Mesendoderm (in vitro differentiated cells): ENCODE measurements around the gene RASGRP3.
A peak's percentile ranks its signal among the peaks of the same experiment; 100 is the strongest.

ENCODE experiments used
- DNase-seq: peaks from one replicate; pipeline ENCODE4 v3.0.0; 2013
- H2AK5ac ChIP-seq: 2 replicates; pipeline ENCODE4 v1.6.1; 2013; ENCODE audit warnings: low read length, inconsistent platforms
- H2BK120ac ChIP-seq: 2 replicates; pipeline ENCODE4 v1.6.1; 2013; ENCODE audit warnings: low read depth, mild to moderate bottlenecking, low read length, moderate library complexity, mixed read lengths
- H2BK15ac ChIP-seq: replicated peaks from 2 replicates; pipeline ENCODE4 v1.6.1; 2013; ENCODE audit warnings: low read depth, mild to moderate bottlenecking, moderate library complexity
- H2BK5ac ChIP-seq: 2 replicates; pipeline ENCODE4 v1.6.1; 2013; ENCODE audit warnings: low read length, inconsistent platforms
- H3K18ac ChIP-seq: 2 replicates; pipeline ENCODE4 v1.6.1; 2013; ENCODE audit warnings: mild to moderate bottlenecking, low read length, mixed read lengths
- H3K23ac ChIP-seq: one replicate; pipeline ENCODE4 v1.6.1; 2013; ENCODE audit warnings: low read length
- H3K27ac ChIP-seq: 2 replicates; pipeline ENCODE4 v1.5.1; 2013; ENCODE audit warnings: low read depth, mild to moderate bottlenecking, inconsistent platforms, low read length, moderate library complexity
- H3K27me3 ChIP-seq: 2 replicates; pipeline ENCODE4 v1.6.1; 2013; ENCODE audit warnings: low read length, control low read depth, mild to moderate bottlenecking, inconsistent platforms; ENCODE audit not compliant: insufficient read depth, poor library complexity
- H3K36me3 ChIP-seq: 2 replicates; pipeline ENCODE4 v1.6.1; 2013; ENCODE audit warnings: low read length, inconsistent platforms; ENCODE audit not compliant: control insufficient read depth, insufficient read depth
- H3K4ac ChIP-seq: one replicate; pipeline ENCODE4 v1.6.1; 2013; ENCODE audit warnings: low read depth, mild to moderate bottlenecking, low read length, moderate library complexity
- H3K4me1 ChIP-seq: 2 replicates; pipeline ENCODE4 v1.6.1; 2013; ENCODE audit warnings: low read depth, low read length, inconsistent platforms; ENCODE audit not compliant: control insufficient read depth
- H3K4me2 ChIP-seq: 2 replicates; pipeline ENCODE4 v1.6.1; 2013; ENCODE audit warnings: low read length
- H3K4me3 ChIP-seq: 2 replicates; pipeline ENCODE4 v1.5.1; 2013; ENCODE audit warnings: mild to moderate bottlenecking, low read length
- H3K56ac ChIP-seq: one replicate; pipeline ENCODE4 v1.6.1; 2013; ENCODE audit warnings: low read length
- H3K79me1 ChIP-seq: 2 replicates; pipeline ENCODE4 v1.6.1; 2013; ENCODE audit warnings: low read length, inconsistent platforms
- H3K79me2 ChIP-seq: 2 replicates; pipeline ENCODE4 v1.6.1; 2013; ENCODE audit warnings: mild to moderate bottlenecking, low read length; ENCODE audit not compliant: control insufficient read depth, insufficient read depth
- H3K9ac ChIP-seq: 2 replicates; pipeline ENCODE4 v1.6.1; 2013; ENCODE audit warnings: low read length, inconsistent platforms
- H4K5ac ChIP-seq: one replicate; pipeline ENCODE4 v1.6.1; 2013; ENCODE audit warnings: low read length
- H4K8ac ChIP-seq: one replicate; pipeline ENCODE4 v1.6.1; 2013; ENCODE audit warnings: low read depth, mild to moderate bottlenecking, control low read depth, low read length, moderate library complexity
- WGBS: extraction: QIAGEN DNeasy Blood & Tissue Kit; methylation state at CpG from one replicate; pipeline ENCODE4 v1.1.7; 2013; ENCODE audit warnings: low lambda C conversion rate, missing lambda C conversion rate; ENCODE audit not compliant: insufficient coverage; ENCODE audit errors: extremely low coverage; 5-methylcytosine and 5-hydroxymethylcytosine counted together

Gene RASGRP3

DNA sequence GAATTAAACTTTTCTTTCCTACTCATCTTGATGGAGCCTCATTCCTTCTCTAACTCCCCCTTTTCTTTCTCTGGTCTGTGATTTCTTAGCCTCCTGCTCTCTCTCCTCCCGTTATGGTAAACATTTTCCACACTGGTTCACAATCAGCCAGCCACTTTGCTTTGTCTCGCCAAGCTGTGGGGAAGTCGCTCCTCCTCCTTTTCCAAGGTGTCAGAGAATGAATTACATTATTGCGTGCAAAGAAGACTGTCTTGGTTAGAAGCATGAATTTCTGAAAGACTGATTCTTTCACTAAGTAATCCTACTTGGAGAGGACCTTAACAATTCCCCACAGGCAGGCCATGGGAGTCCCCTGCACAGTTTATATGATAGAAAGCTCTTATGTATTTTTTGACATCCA, 46.1 kb downstream of the RASGRP3 start:
- Histone ChIP-seq H3K4me3 (no peak overlapping the region), H2AK5ac (no peak overlapping the region), H4K8ac (no peak overlapping the region), H3K4me1 (no peaks in the 10 kb centered on the region), H2BK120ac (no peak overlapping the region), H2BK15ac (no peak overlapping the region), H3K27me3 (no peaks in the 10 kb centered on the region), H3K9ac (no peak overlapping the region), H3K4me2 (no peak overlapping the region), H3K4ac (no peak overlapping the region), H3K79me2 (no peaks in the 10 kb centered on the region), H3K79me1 (no peaks in the 10 kb centered on the region), H2BK5ac (no peak overlapping the region), H3K27ac (no peak overlapping the region), H3K56ac (no peak overlapping the region), H3K18ac (no peak overlapping the region), H4K5ac (no peak overlapping the region), H3K23ac (no peak overlapping the region), H3K36me3 (no peaks in the 10 kb centered on the region)
- DNase-seq = no peak
- WGBS = no CpG with 5 or more reads among the region's 4 CpGs

DNA sequence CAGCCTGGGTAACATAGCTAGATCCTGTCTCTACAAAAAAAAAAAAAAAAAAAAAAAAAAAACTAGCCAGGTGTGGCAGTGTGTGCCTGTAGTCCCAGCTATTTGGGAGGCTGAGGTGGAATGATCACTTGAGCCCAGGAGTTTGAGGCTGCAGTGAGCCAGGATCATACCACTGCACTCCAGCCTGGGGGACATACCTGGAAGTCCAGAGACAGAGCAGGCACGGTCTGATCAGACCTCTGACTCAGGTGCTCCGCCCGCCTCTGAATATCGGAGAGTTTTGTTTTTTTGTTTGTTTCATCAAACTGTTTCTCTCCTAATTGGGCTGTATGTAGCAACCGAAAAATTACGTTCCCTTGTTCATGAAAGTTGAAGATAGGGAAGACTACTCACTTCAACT, 49.2 kb downstream of the RASGRP3 start:
- H2BK5ac ChIP-seq = no peak overlapping the region
- no peak overlapping the region for H3K27ac ChIP-seq
- no CpG with 5 or more reads among the region's 6 CpGs for WGBS
- H3K56ac ChIP-seq = no peak overlapping the region
- no peak overlapping the region for H2BK15ac ChIP-seq
- no peaks in the 10 kb centered on the region for H3K79me2 ChIP-seq
- H3K36me3 ChIP-seq = no peaks in the 10 kb centered on the region
- H3K18ac ChIP-seq = no peak overlapping the region
- H3K4me2 ChIP-seq = no peak overlapping the region
- DNase-seq = no peak
- no peak overlapping the region for H2BK120ac ChIP-seq
- H3K4ac ChIP-seq = no peak overlapping the region
- H4K8ac ChIP-seq = no peak overlapping the region
- H3K9ac ChIP-seq = no peak overlapping the region
- H3K23ac ChIP-seq = no peak overlapping the region
- H3K4me1 ChIP-seq = no peaks in the 10 kb centered on the region
- no peaks in the 10 kb centered on the region for H3K79me1 ChIP-seq
- H4K5ac ChIP-seq = no peak overlapping the region
- H2AK5ac ChIP-seq = no peak overlapping the region
- no peaks in the 10 kb centered on the region for H3K27me3 ChIP-seq
- no peak overlapping the region for H3K4me3 ChIP-seq

GRCh38 chr2:33526132-33526531, 49.7 kb downstream of the RASGRP3 start:
- Histone ChIP-seq H3K4me2 (no peak overlapping the region), H4K8ac (no peak overlapping the region), H3K79me2 (no peaks in the 10 kb centered on the region), H3K4ac (no peak overlapping the region), H2BK120ac (no peak overlapping the region), H2BK15ac (no peak overlapping the region), H2BK5ac (no peak overlapping the region), H3K56ac (no peak overlapping the region), H3K27me3 (no peaks in the 10 kb centered on the region), H3K36me3 (no peaks in the 10 kb centered on the region), H3K27ac (no peak overlapping the region), H3K9ac (no peak overlapping the region), H3K79me1 (no peaks in the 10 kb centered on the region), H3K4me3 (no peak overlapping the region), H3K18ac (no peak overlapping the region), H3K4me1 (no peaks in the 10 kb centered on the region), H2AK5ac (no peak overlapping the region), H3K23ac (no peak overlapping the region), H4K5ac (no peak overlapping the region)
- no CpG with 5 or more reads among the region's 2 CpGs for WGBS
- no peak for DNase-seq

- no CpG with 5 or more reads among the region's 5 CpGs for WGBS
These were observed 50.5 kb downstream of the RASGRP3 start for GRCh38 chr2:33526921-33527320.

DNA sequence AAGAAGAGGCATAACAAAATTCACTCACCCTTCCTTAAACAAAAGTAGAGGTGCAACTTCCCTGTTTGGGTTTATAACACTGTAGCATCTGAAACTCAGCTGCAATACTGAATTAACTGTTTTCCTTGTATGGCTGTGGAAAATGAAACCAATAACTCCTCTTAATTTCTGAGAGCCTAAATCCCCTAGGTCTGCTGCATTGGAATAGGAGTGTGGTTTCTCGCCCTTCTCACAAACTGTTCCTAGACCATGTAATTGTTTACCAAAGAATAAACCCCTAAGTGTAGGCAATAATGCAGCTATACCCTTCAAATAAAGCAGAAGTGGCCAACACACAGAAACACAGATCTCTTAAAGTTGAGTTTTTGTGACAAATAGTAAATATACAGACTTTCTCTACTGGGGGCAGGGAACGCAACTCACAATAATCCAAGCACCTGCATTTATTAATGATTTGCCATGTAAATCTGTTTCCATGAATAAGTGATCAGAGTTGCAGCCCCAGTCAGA, 52.0 kb downstream of the RASGRP3 start:
- no peak overlapping the region for H2BK15ac ChIP-seq

More at GRCh38 chr2:33526921-33527320, 50.5 kb downstream of the RASGRP3 start:
- H3K18ac ChIP-seq = no peak overlapping the region
- H2BK15ac ChIP-seq = no peak overlapping the region
- no peak overlapping the region for H4K8ac ChIP-seq
- H2BK5ac ChIP-seq = no peak overlapping the region
- H3K79me2 ChIP-seq = no peaks in the 10 kb centered on the region
- no peak overlapping the region for H3K56ac ChIP-seq
- no peak overlapping the region for H3K27ac ChIP-seq
- no peak overlapping the region for H3K4ac ChIP-seq
- DNase-seq = no peak
- no peak overlapping the region for H3K4me3 ChIP-seq
- no peaks in the 10 kb centered on the region for H3K27me3 ChIP-seq
- H4K5ac ChIP-seq = no peak overlapping the region
- H2AK5ac ChIP-seq = no peak overlapping the region
- no peaks in the 10 kb centered on the region for H3K36me3 ChIP-seq
- no peak overlapping the region for H2BK120ac ChIP-seq
- no peaks in the 10 kb centered on the region for H3K79me1 ChIP-seq
- H3K4me2 ChIP-seq = no peak overlapping the region
- H3K9ac ChIP-seq = no peak overlapping the region
- no peaks in the 10 kb centered on the region for H3K4me1 ChIP-seq
- no peak overlapping the region for H3K23ac ChIP-seq

GRCh38 chr2:33529771-33530481, 53.5 kb downstream of the RASGRP3 start:
- no CpG with 5 or more reads among the region's 6 CpGs for WGBS
- Histone ChIP-seq H4K5ac (no peak overlapping the region), H3K9ac (no peak overlapping the region), H2BK5ac (no peak overlapping the region), H3K79me2 (no peaks in the 10 kb centered on the region), H3K36me3 (no peaks in the 10 kb centered on the region), H3K23ac (no peak overlapping the region), H4K8ac (no peak overlapping the region), H2AK5ac (no peak overlapping the region), H2BK120ac (no peak overlapping the region), H3K56ac (no peak overlapping the region), H3K27ac (no peak overlapping the region), H3K4me1 (no peaks in the 10 kb centered on the region), H3K4me3 (no peak overlapping the region), H3K27me3 (no peaks in the 10 kb centered on the region), H3K79me1 (no peaks in the 10 kb centered on the region), H2BK15ac (no peak overlapping the region), H3K18ac (no peak overlapping the region), H3K4me2 (no peak overlapping the region), H3K4ac (no peak overlapping the region)
- peak; percentile 55 for DNase-seq

More for the DNA sequence above, 52.0 kb downstream of the RASGRP3 start:
- no peak overlapping the region for H3K23ac ChIP-seq
- no peaks in the 10 kb centered on the region for H3K36me3 ChIP-seq
- H3K4ac ChIP-seq = no peak overlapping the region
- no peaks in the 10 kb centered on the region for H3K27me3 ChIP-seq
- no peak overlapping the region for H3K18ac ChIP-seq
- H3K79me1 ChIP-seq = no peaks in the 10 kb centered on the region
- H4K5ac ChIP-seq = no peak overlapping the region
- no peak overlapping the region for H2BK120ac ChIP-seq
- no peak overlapping the region for H2BK5ac ChIP-seq
- H3K4me1 ChIP-seq = no peaks in the 10 kb centered on the region
- WGBS = no CpG with 5 or more reads among the region's 2 CpGs
- no peak for DNase-seq
- H3K56ac ChIP-seq = no peak overlapping the region
- no peaks in the 10 kb centered on the region for H3K79me2 ChIP-seq
- no peak overlapping the region for H3K9ac ChIP-seq
- no peak overlapping the region for H4K8ac ChIP-seq
- no peak overlapping the region for H3K27ac ChIP-seq
- no peak overlapping the region for H3K4me3 ChIP-seq
- no peak overlapping the region for H2AK5ac ChIP-seq
- no peak overlapping the region for H3K4me2 ChIP-seq
